CD4-positive, alpha-beta memory T cell (primary cell): ENCODE data around the gene SHLD2. TPM values are rescaled to one million over a fixed set of nuclear protein-coding genes. Genes with fewer than 3 reads are reported as not detected.
"Not testable (repeated sequence)": the region's sequence is repeated elsewhere in the genome, so short reads cannot be mapped to it uniquely, and the experiment has no call there.

Experiments
- CTCF ChIA-PET: fragments of 350-600 bp; sonication (Branson Sonifier 250); formaldehyde crosslinking; loops from one replicate; lab custom pipeline; 2021; ENCODE audit warnings: inconsistent platforms; ENCODE audit not compliant: partially characterized antibody; lab: Charles Lee
- POLR2A ChIA-PET: fragments of 350-600 bp; sonication (Branson Sonifier 250); formaldehyde crosslinking; loops from one replicate; lab custom pipeline; 2021; ENCODE audit not compliant: partially characterized antibody; lab: Charles Lee
- DNase-seq, 5 donors: peaks; one replicate each; pipeline versions ENCODE4 v3.0.0 to v3.0.0-alpha.2; 2020 to 2022; ENCODE audit warnings: mixed read lengths in 1 of 5
- H3K27ac ChIP-seq: one replicate; pipeline ENCODE4 v1.7.0; 2013; ENCODE audit warnings: low read depth, low read length
- H3K27me3 ChIP-seq: 2 replicates; pipeline ENCODE4 v1.7.0; 2013; ENCODE audit warnings: mild to moderate bottlenecking, low read length, moderate library complexity; ENCODE audit not compliant: insufficient read depth
- H3K36me3 ChIP-seq: 2 replicates; pipeline ENCODE4 v1.7.0; 2013; ENCODE audit warnings: mild to moderate bottlenecking, low read length, moderate library complexity; ENCODE audit not compliant: insufficient read depth
- H3K4me1 ChIP-seq: 2 replicates; pipeline ENCODE4 v1.7.0; 2013; ENCODE audit warnings: mild to moderate bottlenecking, low read length, moderate library complexity; ENCODE audit not compliant: insufficient read depth
- H3K4me3 ChIP-seq, 2 donors: one replicate each; pipeline ENCODE4 v1.7.0; 2013; ENCODE audit warnings: low read length in 2 of 2, mild to moderate bottlenecking in 1 of 2
- H3K9me3 ChIP-seq, 2 donors: one replicate each; pipeline ENCODE4 v1.7.0; 2013; ENCODE audit warnings: low read length in 2 of 2, control low read depth in 1 of 2; ENCODE audit not compliant: control insufficient read depth in 1 of 2
- H3K27ac Mint-ChIP-seq, 7 donors: one replicate each; pipeline ENCODE4 v1.8.0; 2020 to 2021; ENCODE audit warnings: mixed read lengths in 7 of 7, mild to moderate bottlenecking in 6 of 7, inconsistent platforms in 3 of 7, moderate library complexity in 3 of 7
- H3K27me3 Mint-ChIP-seq, 2 donors: one replicate each; pipeline ENCODE4 v1.8.0; 2020 to 2021; ENCODE audit warnings: mixed read lengths in 2 of 2
- H3K36me3 Mint-ChIP-seq, 2 donors: one replicate each; pipeline ENCODE4 v1.8.0; 2020 to 2021; ENCODE audit warnings: mixed read lengths in 2 of 2, inconsistent platforms in 1 of 2, mild to moderate bottlenecking in 1 of 2
- H3K4me1 Mint-ChIP-seq, 4 donors: one replicate each; pipeline ENCODE4 v1.8.0; 2020 to 2021; ENCODE audit warnings: mixed read lengths in 4 of 4, mild to moderate bottlenecking in 1 of 4
- H3K4me3 Mint-ChIP-seq, 8 donors: one replicate each; pipeline ENCODE4 v1.8.0; 2020 to 2021; ENCODE audit warnings: mixed read lengths in 8 of 8, mild to moderate bottlenecking in 7 of 8, moderate library complexity in 6 of 8, inconsistent platforms in 3 of 8
- H3K9me3 Mint-ChIP-seq, 8 donors: one replicate each; pipeline ENCODE4 v1.8.0; 2020 to 2021; ENCODE audit warnings: mixed read lengths in 8 of 8, mild to moderate bottlenecking in 5 of 8, inconsistent platforms in 3 of 8, moderate library complexity in 1 of 8
- intact Hi-C: fragments of 100-400 bp; cut with micrococcal nuclease; formaldehyde crosslinking; loops from one replicate; pipeline ENCODE4 v1.15.1; 2023
- polyA plus RNA-seq, 2 donors: library from polyadenylated mRNA; unstranded; fragments of 300-500 nt; fragmentation: Illumina TruSeq; gene quantifications; one replicate each; pipeline ENCODE4 v1.2.3, GENCODE V29; 2021
- total RNA-seq, 2 experiments: library from RNA; stranded (reverse); gene quantifications; one replicate each; pipeline ENCODE4 v1.2.3, GENCODE V29; 2021

Gene SHLD2
- total and polyA plus RNA-seq, 4 experiments from 2014 or later, result 20.7 to 26.5 (median 24.9) TPM

GRCh38 chr10:87093632-87094372 lies 1.2 kb upstream of the SHLD2 start:
- intact Hi-C loops, result loop anchor here (1.0 to 10.0 kb wide), 5 partner anchors 123 to 768 kb away; partner anchors contain the start of genes BMPR1A, KLLN and PTEN
- H3K9me3 Mint-ChIP-seq, result no peaks in the 10 kb centered on the region
- peaks cover 59% of the 10 kb centered on the region for H3K4me1 ChIP-seq
- peak overlapping the region; percentile 86 for H3K27ac ChIP-seq
- peak; percentile 54 to 76 (median 58) for DNase-seq
- peak overlapping the region; percentile 90 to 99 (median 95) for H3K27ac Mint-ChIP-seq
- peaks cover 44 to 63% (median 52%) of the 10 kb centered on the region in 4 donors for H3K4me1 Mint-ChIP-seq
- no peaks in the 10 kb centered on the region for H3K9me3 ChIP-seq
- POLR2A ChIA-PET, result interaction anchor here (0.9 to 4.8 kb wide), 5 partner anchors 10 to 559 kb away, joined by 3 to 34 read pairs (median 4); no protein-coding TSS in a partner anchor
- H3K4me3 ChIP-seq, result peak overlapping the region; percentile 58 to 63
- CTCF ChIA-PET, result interaction anchor here (1.0 to 5.2 kb wide), 2 partner anchors 9 to 155 kb away, joined by 6 to 22 read pairs; no protein-coding TSS in a partner anchor
- no peaks in the 10 kb centered on the region for H3K27me3 ChIP-seq
- peak overlapping the region; percentile 87 to 97 (median 94) for H3K4me3 Mint-ChIP-seq
- no peaks in the 10 kb centered on the region for H3K27me3 Mint-ChIP-seq
- peaks cover 0 to 23% of the 10 kb centered on the region in 2 donors for H3K36me3 Mint-ChIP-seq
- H3K36me3 ChIP-seq, result no peaks in the 10 kb centered on the region

DNA sequence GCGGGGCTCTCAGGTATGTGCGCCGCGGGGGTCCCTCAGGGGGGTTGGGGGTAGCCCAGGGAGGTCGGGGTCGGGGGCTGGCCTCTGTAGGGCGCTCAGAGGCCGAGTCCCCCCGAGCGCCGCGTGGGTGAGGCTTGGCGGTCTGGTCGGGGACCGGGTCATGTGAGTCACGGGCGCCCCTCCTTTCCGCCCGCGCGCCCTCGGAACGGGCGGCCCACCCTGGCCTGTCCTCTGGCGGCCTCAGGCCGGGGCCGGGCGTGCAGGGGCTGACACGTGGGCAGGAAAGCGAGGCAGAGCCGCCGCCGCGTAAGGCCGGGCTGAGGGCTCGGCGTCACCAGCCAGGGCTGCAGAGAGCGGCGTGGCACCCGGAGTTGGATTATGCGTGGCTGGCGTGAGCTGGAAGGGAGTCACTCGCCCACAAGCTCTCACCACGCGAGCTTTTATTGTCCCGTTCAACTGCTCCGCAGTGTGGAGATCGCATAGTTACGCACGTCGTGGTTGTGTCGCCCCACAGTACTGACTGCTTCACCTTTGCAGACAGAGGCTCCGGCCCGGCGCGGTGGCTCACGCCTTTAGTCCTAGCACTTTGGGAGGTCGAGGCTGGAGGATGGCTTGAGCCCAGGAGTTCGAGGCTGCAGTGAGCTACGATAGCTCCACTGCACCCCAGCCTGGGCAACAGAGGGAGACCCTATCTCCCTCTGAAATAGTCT lies 385 bp downstream of the SHLD2 start:
- Histone ChIP-seq H3K4me1 (peaks cover 43% of the 10 kb centered on the region), H3K27me3 (no peaks in the 10 kb centered on the region), H3K27ac (peak overlapping the region; percentile 83), H3K36me3 (no peaks in the 10 kb centered on the region), H3K4me3 (peak overlapping the region; percentile 49 to 62), H3K9me3 (no peaks in the 10 kb centered on the region)
- Mint-ChIP-seq H3K9me3 (no peaks in the 10 kb centered on the region), H3K4me1 (peaks cover 36 to 53% (median 45%) of the 10 kb centered on the region in 4 donors), H3K27me3 (no peaks in the 10 kb centered on the region), H3K4me3 (peak overlapping the region; percentile 84 to 93 (median 91)), H3K27ac (peak overlapping the region; percentile 88 to 99 (median 94)), H3K36me3 (peaks cover 6 to 24% of the 10 kb centered on the region in 2 donors)
- intact Hi-C loops, result loop anchor here (2.0 to 10.0 kb wide), 3 partner anchors 339 to 691 kb away; partner anchors contain the start of gene BMPR1A
- DNase-seq, result peak; percentile 79 to 91 (median 82)
- CTCF ChIA-PET, result interaction anchor here (1.0 to 5.2 kb wide), 2 partner anchors 11 to 124 kb away, joined by 3 to 22 read pairs; no protein-coding TSS in a partner anchor
- POLR2A ChIA-PET, result interaction anchor here (1.1 to 4.8 kb wide), 6 partner anchors 8 to 338 kb away, joined by 3 to 34 read pairs (median 7); partner anchors contain the start of gene BMPR1A

DNA sequence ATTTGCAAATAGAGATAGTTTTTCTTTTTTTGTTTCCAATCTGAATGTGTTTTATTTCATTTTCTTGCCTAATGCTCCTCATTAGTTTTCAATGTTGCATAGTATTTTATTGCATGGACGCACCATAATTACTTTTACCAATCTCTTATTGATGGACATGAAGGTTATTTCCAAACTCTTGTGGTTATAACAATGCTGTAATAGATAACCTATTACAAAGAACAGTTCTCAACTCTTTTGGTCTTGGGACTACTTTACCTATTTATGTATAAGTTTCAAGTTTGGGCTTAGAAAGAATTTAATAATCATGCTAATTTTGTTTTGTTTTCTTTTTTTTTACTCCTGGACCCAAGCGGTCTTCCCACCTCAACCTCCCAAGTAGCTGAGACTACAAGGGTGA lies 7.0 kb downstream of the SHLD2 start:
- H3K27me3 Mint-ChIP-seq, result no peaks in the 10 kb centered on the region
- H3K27ac Mint-ChIP-seq, result no peak overlapping the region
- intact Hi-C loops, result no loop called here
- H3K27me3 ChIP-seq, result no peaks in the 10 kb centered on the region
- peaks cover 39 to 50% of the 10 kb centered on the region in 2 donors for H3K36me3 Mint-ChIP-seq
- CTCF ChIA-PET, result no interaction called here
- H3K36me3 ChIP-seq, result peaks cover 14% of the 10 kb centered on the region
- H3K4me1 Mint-ChIP-seq, result peaks cover 10 to 23% (median 23%) of the 10 kb centered on the region in 4 donors
- H3K9me3 Mint-ChIP-seq, result no peaks in the 10 kb centered on the region
- no peak for DNase-seq
- H3K27ac ChIP-seq, result no peak overlapping the region
- H3K9me3 ChIP-seq, result no peaks in the 10 kb centered on the region
- H3K4me3 ChIP-seq, result no peak overlapping the region
- H3K4me1 ChIP-seq, result no peaks in the 10 kb centered on the region
- H3K4me3 Mint-ChIP-seq, result no peak overlapping the region
- POLR2A ChIA-PET, result no interaction called here

- intact Hi-C loops, result not testable (repeated sequence)
- H3K36me3 Mint-ChIP-seq, result peaks cover 49 to 62% of the 10 kb centered on the region in 2 donors
- POLR2A ChIA-PET, result interaction anchor here (3.2 kb wide), 1 partner anchor 9 kb away, joined by 9 read pairs; the partner anchor contains the start of genes GLUD1 and SHLD2
Measured at GRCh38 chr10:87104727-87105126, 9.7 kb downstream of the SHLD2 start.

DNA sequence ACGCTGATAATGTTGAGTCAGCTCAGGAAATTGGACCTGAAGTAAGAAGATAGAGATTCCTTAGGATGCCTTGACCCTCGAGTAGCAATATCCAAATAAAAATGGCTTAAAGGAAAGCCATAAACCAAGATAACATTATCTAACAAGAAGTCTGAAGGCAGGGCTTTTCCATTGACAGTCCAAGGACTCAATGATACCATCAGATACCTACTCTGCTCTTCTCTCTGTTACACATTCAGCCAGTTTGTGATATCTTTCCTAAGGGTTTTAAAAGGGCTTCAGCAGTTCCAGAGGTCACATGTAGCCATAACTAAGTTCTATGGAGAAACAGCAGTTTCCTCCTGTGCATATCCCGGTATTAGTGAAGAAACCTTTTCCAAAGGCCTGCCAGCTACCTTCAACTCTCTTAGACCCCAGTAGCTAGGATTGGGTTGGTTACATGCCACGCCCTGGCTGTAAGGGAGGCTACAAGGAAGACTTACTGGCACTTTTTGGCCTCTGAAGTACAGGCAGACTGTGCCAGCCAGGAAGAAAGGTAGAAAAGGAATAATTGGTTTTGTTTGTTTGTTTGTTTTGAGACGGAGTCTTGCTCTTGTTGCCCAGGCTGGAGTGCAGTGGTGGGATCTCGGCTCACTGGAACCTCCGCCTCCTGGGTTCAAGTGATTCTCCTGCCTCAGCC lies 10.6 kb downstream of the SHLD2 start:
- no peak for DNase-seq
- H3K27ac ChIP-seq, result no peak overlapping the region
- peaks cover 19% of the 10 kb centered on the region for H3K36me3 ChIP-seq
- POLR2A ChIA-PET, result interaction anchor here (3.2 kb wide), 1 partner anchor 10 kb away, joined by 9 read pairs; the partner anchor contains the start of genes GLUD1 and SHLD2
- no peak overlapping the region for H3K4me3 Mint-ChIP-seq
- peaks cover 51 to 57% of the 10 kb centered on the region in 2 donors for H3K36me3 Mint-ChIP-seq
- no peaks in the 10 kb centered on the region for H3K9me3 ChIP-seq
- CTCF ChIA-PET, result no interaction called here
- H3K27ac Mint-ChIP-seq, result peak overlapping the region in 1 of 7 donors; percentile 32
- no peaks in the 10 kb centered on the region for H3K27me3 ChIP-seq
- H3K4me3 ChIP-seq, result no peak overlapping the region
- intact Hi-C loops, result no loop called here
- H3K4me1 ChIP-seq, result no peaks in the 10 kb centered on the region
- no peaks in the 10 kb centered on the region for H3K27me3 Mint-ChIP-seq
- H3K4me1 Mint-ChIP-seq, result peaks cover 12 to 26% (median 21%) of the 10 kb centered on the region in 4 donors
- H3K9me3 Mint-ChIP-seq, result no peaks in the 10 kb centered on the region

More at GRCh38 chr10:87104727-87105126, 9.7 kb downstream of the SHLD2 start:
- Mint-ChIP-seq H3K4me1 (peaks cover 12 to 26% (median 21%) of the 10 kb centered on the region in 4 donors), H3K4me3 (peak overlapping the region in 1 of 8 donors; percentile 38)
- H3K9me3 ChIP-seq, CTCF ChIA-PET, H3K4me1 ChIP-seq, H3K27ac ChIP-seq, H3K9me3 Mint-ChIP-seq, DNase-seq, H3K4me3 ChIP-seq, H3K27me3 Mint-ChIP-seq, H3K27ac Mint-ChIP-seq, H3K27me3 ChIP-seq: not testable (repeated sequence)
- peaks cover 19% of the 10 kb centered on the region for H3K36me3 ChIP-seq

- H3K36me3 Mint-ChIP-seq, result peaks cover 13 to 15% of the 10 kb centered on the region in 2 donors
Measured at GRCh38 chr10:87118122-87118521, 23.1 kb downstream of the SHLD2 start.

More at GRCh38 chr10:87118122-87118521, 23.1 kb downstream of the SHLD2 start:
- H3K27ac ChIP-seq, H3K4me3 Mint-ChIP-seq, H3K4me3 ChIP-seq, H3K9me3 ChIP-seq, H3K27ac Mint-ChIP-seq, CTCF ChIA-PET, POLR2A ChIA-PET, H3K36me3 ChIP-seq, H3K27me3 Mint-ChIP-seq, H3K27me3 ChIP-seq, DNase-seq, intact Hi-C loops, H3K9me3 Mint-ChIP-seq, H3K4me1 ChIP-seq: not testable (repeated sequence)
- H3K4me1 Mint-ChIP-seq, result peaks cover 8 to 13% (median 10%) of the 10 kb centered on the region in 4 donors
